Gastrocnemius medialis (tissue), 4 donors: ENCODE data around the gene UFL1. TPM values are rescaled to one million over a fixed set of nuclear protein-coding genes. Genes with fewer than 3 reads are reported as not detected.

ENCODE experiments used
- ATAC-seq, 2 donors: fragments of 150-250 bp; one replicate each; pipeline ENCODE4 v1.9.1; 2016
- DNase-seq, 2 donors: peaks; one replicate each; pipeline ENCODE4 v3.0.0-alpha.2; 2019
- H3K27ac ChIP-seq, 4 donors: fragments of 200-600 bp; sonication (generic); 1 replicate in 1 of 4; 2 replicates in 3 of 4; pipeline ENCODE4 v1.5.1; 2016 to 2018; ENCODE audit warnings: mild to moderate bottlenecking in 2 of 4, moderate library complexity in 1 of 4
- H3K27me3 ChIP-seq, 3 donors: fragments of 200-600 bp; sonication (generic) in 2 of 3; 1 replicate in 1 of 3; 2 replicates in 2 of 3; pipeline versions ENCODE4 v1.5.1 to v1.6.0; 2016 to 2019; ENCODE audit warnings: mild to moderate bottlenecking in 1 of 3, moderate library complexity in 1 of 3
- H3K36me3 ChIP-seq, 2 donors: fragments of 200-600 bp; sonication (generic) in 1 of 2; one replicate each; pipeline ENCODE4 v1.5.1; 2017 to 2018
- H3K4me1 ChIP-seq, 2 donors: fragments of 200-600 bp; sonication (generic) in 1 of 2; one replicate each; pipeline ENCODE4 v1.5.1; 2016 to 2017; ENCODE audit warnings: mild to moderate bottlenecking in 2 of 2
- H3K4me3 ChIP-seq, 4 donors: fragments of 200-600 bp; sonication (generic) in 3 of 4; 1 replicate in 1 of 4; 2 replicates in 3 of 4; pipeline ENCODE4 v1.5.1; 2016 to 2019; ENCODE audit warnings: mild to moderate bottlenecking in 2 of 4
- H3K9me3 ChIP-seq, 3 donors: fragments of 200-600 bp; sonication (generic) in 2 of 3; 1 replicate in 1 of 3; 2 replicates in 2 of 3; pipeline ENCODE4 v1.5.1; 2016 to 2019
- CTCF ChIP-seq, 5 experiments: fragments of 450-650 bp in 3 of 5; fragments of 200-600 bp in 2 of 5; sonication (generic) in 2 of 5; IDR thresholded peaks in 4 of 5; conservative IDR thresholded peaks in 1 of 5; 1 replicate in 4 of 5; 2 replicates in 1 of 5; pipeline ENCODE4 v1.5.1; 2016 to 2019; ENCODE audit warnings: antibody characterized with exemption in 5 of 5, mild to moderate bottlenecking in 3 of 5, moderate library complexity in 3 of 5
- POLR2A ChIP-seq, 2 donors: fragments of 450-650 bp; IDR thresholded peaks; one replicate each; pipeline ENCODE4 v1.6.1; 2017; ENCODE audit warnings: antibody characterized with exemption in 2 of 2, mild to moderate bottlenecking in 2 of 2, moderate library complexity in 2 of 2
- in situ Hi-C, 4 donors: fragments of 200-750 bp; cut with MboI; loops; one replicate each; pipeline versions ENCODE4 v1.15.0 to v1.8.0; 2017; ENCODE audit warnings: low sequenced_read_pairs in 4 of 4
- intact Hi-C: fragments of 100-400 bp; cut with DNase I; formaldehyde crosslinking; loops from one replicate; pipeline ENCODE4 v1.15.1; 2023; ENCODE audit warnings: low total_unique reads
- total RNA-seq, 4 donors: library from RNA; depleted of rRNA; stranded (reverse); fragments of >200 nt; gene quantifications; one replicate each; pipeline versions ENCODE4 v1.1.0 to v1.2.3, GENCODE V29; 2016

The UFL1 gene
- total RNA-seq, 4 donors from 2014 or later = 25.2 to 38.2 (median 29.2) TPM

DNA sequence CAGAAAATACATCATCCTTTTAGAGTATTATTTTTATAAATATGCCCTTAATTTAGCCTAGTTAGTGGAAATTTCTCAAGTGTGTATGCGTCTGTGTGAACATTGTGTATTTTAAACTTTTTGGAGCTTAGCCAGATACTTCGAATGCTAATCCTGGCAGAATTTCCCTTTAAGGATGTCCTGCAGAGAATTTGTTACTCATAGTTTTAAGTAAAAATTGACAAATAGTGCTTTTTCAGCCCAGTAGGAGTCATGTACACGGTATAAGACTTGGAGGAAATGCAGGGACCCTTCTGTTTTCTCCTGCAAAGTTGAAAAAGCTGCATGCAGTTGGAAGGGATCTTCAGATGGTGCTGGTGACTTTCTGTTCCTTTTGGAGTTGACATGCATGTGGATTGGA, 41.3 kb downstream of the UFL1 start, which contains the start of gene FHL5:
TSS of gene FHL5 (plus strand) at position 243 of the 400 bp plus-strand sequence. CDS start 40,486 bp downstream, outside the sequence.
- Histone ChIP-seq H3K36me3 (no peaks in the 10 kb centered on the region), H3K27me3 (no peaks in the 10 kb centered on the region), H3K4me3 (peak within 1 kb of the TSS; percentile 6 to 40 (median 30)), H3K9me3 (no peaks in the 10 kb centered on the region), H3K27ac (peak within 1 kb of the TSS; percentile 39 to 46 (median 40)), H3K4me1 (no peaks in the 10 kb centered on the region)
- in situ Hi-C loops = no loop called here
- no peak for DNase-seq
- intact Hi-C loops = no loop called here
- TF ChIP-seq CTCF (IDR thresholded peaks at IDR 0.05 in 4 of 5, conservative IDR thresholded peaks at IDR 0.05 in 1 of 5) = no peak
- no peak for TF ChIP-seq POLR2A (IDR thresholded peaks at IDR 0.05)
- no peak for ATAC-seq

GRCh38 chr6:96563853-96564252, 42.2 kb downstream of the UFL1 start:
- no peak for DNase-seq
- intact Hi-C loops = no loop called here
- no peak for ATAC-seq
- no peak for TF ChIP-seq POLR2A (IDR thresholded peaks at IDR 0.05)
- no peak for TF ChIP-seq CTCF (IDR thresholded peaks at IDR 0.05 in 4 of 5, conservative IDR thresholded peaks at IDR 0.05 in 1 of 5)
- Histone ChIP-seq H3K4me1 (no peaks in the 10 kb centered on the region), H3K9me3 (no peaks in the 10 kb centered on the region), H3K27me3 (no peaks in the 10 kb centered on the region), H3K4me3 (peak overlapping the region in 3 of 4 donors; percentile 24 to 40 (median 36)), H3K27ac (peak overlapping the region; percentile 36 to 46 (median 40)), H3K36me3 (no peaks in the 10 kb centered on the region)
- in situ Hi-C loops = no loop called here

- no peaks in the 10 kb centered on the region for H3K4me1 ChIP-seq
- intact Hi-C loops (no loop called here), in situ Hi-C loops (no loop called here)
- H3K4me3 ChIP-seq = peak overlapping the region in 1 of 4 donors; percentile 18
- ATAC-seq (no peak), DNase-seq (no peak)
- H3K27ac ChIP-seq = no peak overlapping the region
- no peaks in the 10 kb centered on the region for H3K9me3 ChIP-seq
- no peaks in the 10 kb centered on the region for H3K27me3 ChIP-seq
- TF ChIP-seq POLR2A (IDR thresholded peaks at IDR 0.05) (no peak), CTCF (IDR thresholded peaks at IDR 0.05 in 4 of 5, conservative IDR thresholded peaks at IDR 0.05 in 1 of 5) (no peak)
- H3K36me3 ChIP-seq = no peaks in the 10 kb centered on the region
Observed at GRCh38 chr6:96570053-96570452, 48.4 kb downstream of the UFL1 start.

DNA sequence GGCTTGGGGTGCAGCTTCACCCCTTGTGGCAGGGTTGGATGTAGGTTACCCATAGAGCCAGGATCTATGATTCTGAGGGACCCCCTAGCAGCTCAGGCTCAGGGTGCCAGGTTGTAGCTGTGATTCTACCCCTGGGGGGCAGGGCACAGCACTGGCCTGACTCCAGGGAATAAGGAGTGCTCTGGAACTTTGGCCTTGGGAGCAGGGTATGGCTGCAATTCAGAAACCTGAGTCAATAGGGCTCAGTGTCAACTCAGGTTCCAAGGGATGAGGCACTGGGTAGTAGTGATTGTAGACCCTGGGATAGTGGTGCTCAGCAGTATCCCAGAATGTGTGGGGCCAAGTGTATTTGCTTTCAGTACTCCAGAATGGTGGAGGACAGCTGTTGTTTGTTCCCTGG, 49.9 kb downstream of the UFL1 start:
- in situ Hi-C loops (no loop called here), intact Hi-C loops (no loop called here)
- DNase-seq (no peak), ATAC-seq (no peak)
- Histone ChIP-seq H3K27me3 (no peaks in the 10 kb centered on the region), H3K27ac (no peak overlapping the region), H3K36me3 (no peaks in the 10 kb centered on the region), H3K9me3 (no peaks in the 10 kb centered on the region), H3K4me1 (no peaks in the 10 kb centered on the region), H3K4me3 (no peak overlapping the region)
- no peak for TF ChIP-seq CTCF (IDR thresholded peaks at IDR 0.05 in 4 of 5, conservative IDR thresholded peaks at IDR 0.05 in 1 of 5)
- TF ChIP-seq POLR2A (IDR thresholded peaks at IDR 0.05) = no peak

GRCh38 chr6:96575359-96575758, 53.8 kb downstream of the UFL1 start:
- no peak overlapping the region for H3K4me3 ChIP-seq
- H3K36me3 ChIP-seq = no peaks in the 10 kb centered on the region
- TF ChIP-seq CTCF (IDR thresholded peaks at IDR 0.05 in 4 of 5, conservative IDR thresholded peaks at IDR 0.05 in 1 of 5) (no peak), POLR2A (IDR thresholded peaks at IDR 0.05) (no peak)
- no peaks in the 10 kb centered on the region for H3K9me3 ChIP-seq
- ATAC-seq = no peak
- DNase-seq = no peak
- H3K27me3 ChIP-seq = no peaks in the 10 kb centered on the region
- H3K4me1 ChIP-seq = no peaks in the 10 kb centered on the region
- peak overlapping the region in 2 of 4 donors; percentile 12 to 26 for H3K27ac ChIP-seq
- intact Hi-C loops (no loop called here), in situ Hi-C loops (no loop called here)
